A673 (cell line): ENCODE results near the gene SMIM36. TPM values are rescaled to one million over a fixed set of nuclear protein-coding genes. Genes with fewer than 3 reads are reported as not detected.

Source experiments
- BruUV-seq: library from RNA; stranded (reverse); fragments of 400-500 nt; replicated peaks from 2 replicates; lab custom pipeline; 2021; lab: Mats Ljungman, UMichigan
- CTCF ChIA-PET: fragments of 300-600 bp; sonication (Branson Sonifier 250); formaldehyde crosslinking; loops from one replicate; lab custom pipeline; 2022; ENCODE audit warnings: antibody characterized with exemption; lab: Charles Lee
- POLR2A ChIA-PET: fragments of 300-600 bp; sonication (Branson Sonifier 250); formaldehyde crosslinking; loops from one replicate; lab custom pipeline; 2022; ENCODE audit warnings: antibody characterized with exemption; ENCODE audit not compliant: low non-redundant PET; lab: Charles Lee
- DNase-seq: peaks from one replicate; pipeline ENCODE4 v3.0.0-alpha.2; 2015; ENCODE audit warnings: low spot score
- H3K27ac ChIP-seq: fragments of 200-600 bp; sonication (generic); 2 replicates; pipeline ENCODE4 v1.5.1; 2016; ENCODE audit warnings: mixed run types, low read depth, mild to moderate bottlenecking, mixed read lengths, antibody characterized with exemption, low read length; ENCODE audit not compliant: poor library complexity, severe bottlenecking
- H3K27me3 ChIP-seq: fragments of 200-600 bp; sonication (generic); replicated peaks from 2 replicates; pipeline ENCODE4 v1.6.1; 2017; ENCODE audit warnings: mixed run types, low read depth, mild to moderate bottlenecking, mixed read lengths, antibody characterized with exemption, low read length; ENCODE audit not compliant: insufficient read depth, poor library complexity
- H3K36me3 ChIP-seq: fragments of 200-600 bp; sonication (generic); 2 replicates; pipeline ENCODE4 v1.6.1; 2016; ENCODE audit warnings: mixed run types, mild to moderate bottlenecking, mixed read lengths, antibody characterized with exemption, low read length; ENCODE audit not compliant: insufficient read depth, poor library complexity, severe bottlenecking
- H3K4me1 ChIP-seq: fragments of 200-600 bp; sonication (generic); 2 replicates; pipeline ENCODE4 v1.6.1; 2017; ENCODE audit warnings: mixed run types, mild to moderate bottlenecking, mixed read lengths, antibody characterized with exemption, low read length; ENCODE audit not compliant: insufficient read depth, poor library complexity, severe bottlenecking
- H3K4me3 ChIP-seq: fragments of 200-600 bp; sonication (generic); 2 replicates; pipeline ENCODE4 v1.5.1; 2016; ENCODE audit warnings: low read depth, mixed run types, mild to moderate bottlenecking, mixed read lengths, low read length; ENCODE audit not compliant: poor library complexity, severe bottlenecking
- H3K9me3 ChIP-seq: fragments of 200-600 bp; sonication (generic); 2 replicates; pipeline ENCODE4 v1.6.1; 2016; ENCODE audit warnings: mixed run types, low read depth, mild to moderate bottlenecking, mixed read lengths, antibody characterized with exemption, low read length; ENCODE audit not compliant: poor library complexity, severe bottlenecking
- EZH2 ChIP-seq: fragments of 200-600 bp; sonication (generic); IDR thresholded peaks from 2 replicates; pipeline ENCODE4 v1.6.1; 2017; ENCODE audit warnings: borderline replicate concordance, low read depth, mild to moderate bottlenecking, mixed read lengths, antibody characterized with exemption, low read length; ENCODE audit not compliant: poor library complexity, severe bottlenecking
- intact Hi-C: fragments of 100-400 bp; cut with micrococcal nuclease; formaldehyde crosslinking; loops from one replicate; pipeline ENCODE4 v1.10.0; 2022; ENCODE audit not compliant: unreplicated experiment
- total RNA-seq: library from RNA; stranded (reverse); gene quantifications from 2 replicates; pipeline ENCODE4 v1.2.3, GENCODE V29; 2021
- TF ChIP-seq, protein P1 (sequence below): fragments of 300-800, 200-600 bp; sonication (generic); conservative IDR thresholded peaks from 2 replicates; pipeline ENCODE4 v1.5.1; 2017; ENCODE audit warnings: low read depth, mild to moderate bottlenecking, antibody characterized with exemption, low read length, moderate library complexity, mixed read lengths

The SMIM36 gene
- total RNA-seq, 1 experiment from 2014 or later = not detected

DNA sequence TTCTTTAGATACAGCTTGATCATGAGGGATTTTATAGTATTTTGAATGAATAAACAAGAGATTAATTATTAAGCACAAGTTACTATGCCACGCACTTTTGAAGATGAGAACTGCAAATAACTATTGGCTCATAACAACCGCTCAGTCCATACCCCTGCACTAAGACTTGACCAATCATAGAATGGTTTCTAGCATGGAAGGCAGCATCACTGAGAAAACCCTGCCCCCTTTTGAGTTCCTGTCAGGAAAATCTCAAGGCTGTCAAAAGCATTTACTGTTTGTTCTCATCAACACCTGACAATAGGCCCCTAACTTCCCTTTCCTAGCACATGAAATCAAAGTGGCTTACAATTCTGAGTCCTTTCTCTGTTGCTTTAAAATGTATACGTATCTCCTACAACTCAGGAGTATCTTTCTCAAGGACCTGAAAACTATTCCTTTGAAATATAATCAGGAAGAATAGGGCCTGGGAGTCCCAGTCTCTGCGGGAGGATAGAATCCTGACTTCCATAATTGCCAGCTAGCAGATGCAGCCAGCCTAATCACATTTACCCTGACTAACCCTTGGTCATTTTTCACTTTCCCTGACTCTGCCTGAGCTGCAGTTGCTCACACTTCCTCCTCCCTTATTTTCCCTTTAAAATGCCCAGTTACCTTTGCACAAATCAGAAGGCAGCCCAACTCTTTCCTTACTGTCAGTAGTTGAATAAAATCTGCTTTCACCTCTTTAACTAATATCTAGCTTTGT is 80.5 kb downstream of the SMIM36 start:
- TF ChIP-seq, protein P1, sequence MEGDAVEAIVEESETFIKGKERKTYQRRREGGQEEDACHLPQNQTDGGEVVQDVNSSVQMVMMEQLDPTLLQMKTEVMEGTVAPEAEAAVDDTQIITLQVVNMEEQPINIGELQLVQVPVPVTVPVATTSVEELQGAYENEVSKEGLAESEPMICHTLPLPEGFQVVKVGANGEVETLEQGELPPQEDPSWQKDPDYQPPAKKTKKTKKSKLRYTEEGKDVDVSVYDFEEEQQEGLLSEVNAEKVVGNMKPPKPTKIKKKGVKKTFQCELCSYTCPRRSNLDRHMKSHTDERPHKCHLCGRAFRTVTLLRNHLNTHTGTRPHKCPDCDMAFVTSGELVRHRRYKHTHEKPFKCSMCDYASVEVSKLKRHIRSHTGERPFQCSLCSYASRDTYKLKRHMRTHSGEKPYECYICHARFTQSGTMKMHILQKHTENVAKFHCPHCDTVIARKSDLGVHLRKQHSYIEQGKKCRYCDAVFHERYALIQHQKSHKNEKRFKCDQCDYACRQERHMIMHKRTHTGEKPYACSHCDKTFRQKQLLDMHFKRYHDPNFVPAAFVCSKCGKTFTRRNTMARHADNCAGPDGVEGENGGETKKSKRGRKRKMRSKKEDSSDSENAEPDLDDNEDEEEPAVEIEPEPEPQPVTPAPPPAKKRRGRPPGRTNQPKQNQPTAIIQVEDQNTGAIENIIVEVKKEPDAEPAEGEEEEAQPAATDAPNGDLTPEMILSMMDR = no peak
- TF ChIP-seq EZH2 = no peak
- POLR2A ChIA-PET = interaction anchor here (0.6 kb wide), 1 partner anchor 9 kb away, joined by 5 read pairs; no protein-coding TSS in a partner anchor
- DNase-seq = no peak
- intact Hi-C loops = no loop called here
- CTCF ChIA-PET = no interaction called here
- no peaks in the 10 kb centered on the region for H3K36me3 ChIP-seq
- no peak overlapping the region for H3K27ac ChIP-seq
- no TSS peak for BruUV-seq
- H3K4me1 ChIP-seq = no peaks in the 10 kb centered on the region
- H3K27me3 ChIP-seq = no peaks in the 10 kb centered on the region
- H3K4me3 ChIP-seq = no peak overlapping the region
- H3K9me3 ChIP-seq = no peaks in the 10 kb centered on the region

DNA sequence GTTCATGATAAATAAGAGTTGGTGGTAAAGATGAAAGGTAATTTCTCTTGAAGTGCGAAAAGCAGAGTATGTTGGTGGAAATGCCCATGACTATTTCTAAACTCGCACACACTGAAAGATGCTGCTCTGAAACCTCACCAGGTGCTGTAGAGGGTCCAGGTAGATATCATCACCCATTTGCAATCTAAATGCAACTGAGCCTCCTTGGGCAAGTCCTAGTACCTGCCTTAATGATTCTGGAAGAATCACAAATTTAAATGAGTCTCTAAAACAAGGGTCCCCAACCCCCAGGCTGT is 83.7 kb downstream of the SMIM36 start:
- ChIA-PET CTCF (no interaction called here), POLR2A (no interaction called here)
- Histone ChIP-seq H3K36me3 (no peaks in the 10 kb centered on the region), H3K4me3 (no peak overlapping the region), H3K4me1 (no peaks in the 10 kb centered on the region), H3K27me3 (peaks cover 11% of the 10 kb centered on the region), H3K9me3 (no peaks in the 10 kb centered on the region), H3K27ac (no peak overlapping the region)
- TF ChIP-seq, protein P1 = no peak
- no peak for TF ChIP-seq EZH2
- intact Hi-C loops = no loop called here
- no TSS peak for BruUV-seq
- no peak for DNase-seq

DNA sequence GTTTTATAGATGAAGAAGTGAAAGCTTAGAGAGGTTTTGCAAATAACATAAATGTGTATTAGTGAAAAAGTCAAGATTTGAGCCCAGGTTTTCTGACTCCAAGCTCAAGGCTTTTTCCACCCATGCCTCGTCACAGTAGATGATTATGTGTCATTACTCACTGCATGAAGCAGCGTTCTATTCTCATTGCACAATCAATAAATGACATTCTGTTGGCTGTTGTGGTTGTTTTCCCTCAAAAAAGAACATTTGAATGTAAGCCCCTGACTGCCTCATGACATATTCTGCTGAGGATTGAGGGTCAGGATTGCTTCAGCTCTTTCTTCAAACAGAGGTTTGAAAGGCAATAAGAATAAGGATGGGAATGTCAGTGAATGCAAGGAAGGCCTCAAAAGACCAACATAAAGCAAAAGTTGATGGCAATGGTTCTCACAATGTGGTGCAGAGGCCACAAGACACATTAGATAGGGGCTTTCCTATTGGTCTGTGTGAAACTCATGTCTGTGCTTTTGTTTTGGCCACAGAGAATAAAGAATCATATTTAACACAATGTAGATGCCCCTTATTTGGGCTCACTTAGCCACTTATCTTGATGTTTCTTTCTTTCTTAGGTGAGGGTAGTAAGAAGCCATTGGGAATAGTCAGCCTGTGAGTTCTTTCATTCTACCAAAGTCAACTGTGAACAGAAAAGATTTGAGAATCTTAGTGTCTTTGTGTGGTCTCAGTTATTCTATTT is 84.2 kb downstream of the SMIM36 start:
- no peak for DNase-seq
- Histone ChIP-seq H3K4me3 (no peak overlapping the region), H3K36me3 (no peaks in the 10 kb centered on the region), H3K27me3 (peaks cover 11% of the 10 kb centered on the region), H3K4me1 (peaks cover 5% of the 10 kb centered on the region), H3K27ac (no peak overlapping the region), H3K9me3 (no peaks in the 10 kb centered on the region)
- BruUV-seq = no TSS peak
- POLR2A ChIA-PET = no interaction called here
- no peak for TF ChIP-seq EZH2
- TF ChIP-seq, protein P1 = no peak
- CTCF ChIA-PET = no interaction called here
- intact Hi-C loops = no loop called here
